G401 (cell line): ENCODE measurements around the gene B3GNT3. TPM values are rescaled to one million over a fixed set of nuclear protein-coding genes. Genes with fewer than 3 reads are reported as not detected.
"Not testable (repeated sequence)": the region's sequence is repeated elsewhere in the genome, so short reads cannot be mapped to it uniquely, and the experiment has no call there.

ENCODE experiments used
- DNase-seq: peaks from one replicate; pipeline ENCODE4 v3.0.0-alpha.2; 2015; ENCODE audit warnings: low spot score
- in situ Hi-C: cut with HindIII; loops from 2 replicates; pipeline ENCODE4 v1.10.0; 2016; ENCODE audit warnings: low sequenced_read_pairs, mixed read lengths
- total RNA-seq: library from RNA; depleted of rRNA; stranded (reverse); fragments of >200 nt; shearing (Covaris generic); gene quantifications from 2 replicates; pipeline ENCODE4 v1.2.3, GENCODE V29; 2014

B3GNT3 gene
- total RNA-seq, 1 experiment from 2014 or later, result not detected

- in situ Hi-C loops, result no loop called here
- DNase-seq, result no peak
Observed at GRCh38 chr19:17790059-17790780, 4.7 kb upstream of the B3GNT3 start.

GRCh38 chr19:17794412-17794730 is 567 bp upstream of the B3GNT3 start:
- DNase-seq, result no peak
- in situ Hi-C loops, result no loop called here

- in situ Hi-C loops, result no loop called here
- DNase-seq, result no peak
Observed at GRCh38 chr19:17795495-17795856, 538 bp downstream of the B3GNT3 start.

GRCh38 chr19:17796013-17796837 is 1.3 kb downstream of the B3GNT3 start:
- in situ Hi-C loops, result no loop called here
- no peak for DNase-seq

- in situ Hi-C loops, result no loop called here
- DNase-seq, result no peak
Observed at GRCh38 chr19:17796838-17797423, 2.0 kb downstream of the B3GNT3 start.

- in situ Hi-C loops, result no loop called here
- DNase-seq, result no peak
Observed at GRCh38 chr19:17797424-17798201, 2.7 kb downstream of the B3GNT3 start.

GRCh38 chr19:17798599-17798998 is 3.7 kb downstream of the B3GNT3 start:
- in situ Hi-C loops, DNase-seq: not testable (repeated sequence)

- no peak for DNase-seq
- in situ Hi-C loops, result no loop called here
Observed at GRCh38 chr19:17802137-17802858, 7.4 kb downstream of the B3GNT3 start.

- in situ Hi-C loops, result no loop called here
- no peak for DNase-seq
Observed at GRCh38 chr19:17803264-17803896, 8.4 kb downstream of the B3GNT3 start.

GRCh38 chr19:17805427-17805826 is 10.5 kb downstream of the B3GNT3 start:
- in situ Hi-C loops, result no loop called here

GRCh38 chr19:17806945-17807344 is 12.0 kb downstream of the B3GNT3 start:
- in situ Hi-C loops, result no loop called here
- no peak for DNase-seq

More at GRCh38 chr19:17805427-17805826, 10.5 kb downstream of the B3GNT3 start:
- no peak for DNase-seq

- no peak for DNase-seq
- in situ Hi-C loops, result no loop called here
Observed at GRCh38 chr19:17807731-17808316, 12.9 kb downstream of the B3GNT3 start.

GRCh38 chr19:17811103-17811502 is 16.2 kb downstream of the B3GNT3 start:
- in situ Hi-C loops, result no loop called here
- no peak for DNase-seq

- in situ Hi-C loops, result no loop called here
- no peak for DNase-seq
Observed at GRCh38 chr19:17811681-17812080, 16.7 kb downstream of the B3GNT3 start.

GRCh38 chr19:17812099-17812498 is 17.2 kb downstream of the B3GNT3 start:
- in situ Hi-C loops, result no loop called here

GRCh38 chr19:17817668-17818363 is 22.9 kb downstream of the B3GNT3 start:
- DNase-seq, result no peak
- in situ Hi-C loops, result no loop called here

More at GRCh38 chr19:17812099-17812498, 17.2 kb downstream of the B3GNT3 start:
- no peak for DNase-seq

GRCh38 chr19:17821190-17821589 is 26.3 kb downstream of the B3GNT3 start, which contains the start of gene INSL3:
Gene INSL3 (minus strand): TSS chr19:17821519. CDS start chr19:17821506, 13 bp downstream.
- in situ Hi-C loops, result no loop called here
- DNase-seq, result no peak
